Measurements from ENCODE around the gene PRRC1. TPM values are rescaled to one million over a fixed set of nuclear protein-coding genes. Genes with fewer than 3 reads are reported as not detected.

Gene PRRC1
- total and polyA plus RNA-seq, 4 donors = 19.6 to 44.1 (median 25.6) TPM

DNA sequence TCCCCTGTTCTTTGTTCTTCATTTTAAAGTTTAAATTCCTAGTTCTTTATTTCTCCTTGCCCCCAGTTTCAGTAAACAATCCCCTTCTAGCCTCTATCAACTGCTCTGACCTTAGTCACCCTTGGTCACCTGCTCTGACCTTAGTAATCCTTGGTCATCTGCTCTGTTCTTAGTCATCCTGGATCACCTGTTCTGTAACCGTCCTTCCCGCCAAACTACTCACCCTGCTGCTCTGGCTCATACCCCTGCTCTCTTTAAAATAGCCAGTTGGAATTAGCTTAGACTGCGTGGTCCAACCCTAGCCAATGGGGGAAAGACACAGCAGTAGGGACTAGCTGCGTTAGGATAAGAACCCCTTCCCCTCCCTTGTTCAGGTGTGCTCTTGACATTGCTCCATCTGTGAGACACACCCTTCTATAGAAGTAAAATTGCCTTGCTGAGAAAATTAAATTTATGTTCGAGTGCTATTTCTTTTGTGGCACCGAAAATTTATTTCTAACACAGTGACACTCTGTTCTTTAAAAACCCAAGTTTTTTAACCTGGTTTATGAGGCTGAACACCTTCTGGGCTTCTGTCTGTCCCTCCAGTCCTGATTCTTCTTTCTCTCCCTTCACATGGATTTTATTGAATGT, 3.8 kb downstream of the PRRC1 start:
- WGBS = 98% methylated on average over 6 of the region's 6 CpGs

DNA sequence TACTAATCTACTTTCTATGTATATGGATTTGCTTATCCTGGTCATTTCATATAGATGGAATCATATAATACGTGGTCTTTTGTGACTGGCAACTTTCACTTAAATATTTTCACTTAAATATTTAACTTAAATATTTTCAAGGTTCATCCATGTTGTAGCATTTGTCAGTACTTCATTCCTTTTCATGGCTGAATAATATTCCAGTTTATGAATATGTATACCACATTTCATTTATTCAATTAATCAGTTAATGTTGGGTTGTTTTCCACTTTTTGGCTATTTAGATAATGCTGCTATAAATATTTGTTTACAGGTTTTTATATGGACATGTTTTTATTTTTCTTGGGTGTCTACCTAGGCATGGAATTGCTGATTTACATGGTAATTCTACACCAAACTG, 7.7 kb downstream of the PRRC1 start:
- TF ChIP-seq YY1 (IDR thresholded peaks at IDR 0.05) = no peak
- TF ChIP-seq, protein P1, sequence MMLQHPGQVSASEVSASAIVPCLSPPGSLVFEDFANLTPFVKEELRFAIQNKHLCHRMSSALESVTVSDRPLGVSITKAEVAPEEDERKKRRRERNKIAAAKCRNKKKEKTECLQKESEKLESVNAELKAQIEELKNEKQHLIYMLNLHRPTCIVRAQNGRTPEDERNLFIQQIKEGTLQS (IDR thresholded peaks at IDR 0.05) = no peak
- no peak for TF ChIP-seq ZBTB33 (IDR thresholded peaks at IDR 0.05)
- TF ChIP-seq FOXA1 (IDR thresholded peaks at IDR 0.05) = no peak
- no peak for TF ChIP-seq HNF4A (conservative IDR thresholded peaks at IDR 0.05)
- TF ChIP-seq JUND (IDR thresholded peaks at IDR 0.05) = no peak
- no peak for TF ChIP-seq EGR1 (IDR thresholded peaks at IDR 0.05; ENCODE audit: low read depth in 2 of 2)
- no peak for TF ChIP-seq HNF4G (IDR thresholded peaks at IDR 0.05)
- TF ChIP-seq TAF1 (conservative IDR thresholded peaks at IDR 0.05) = no peak
- TF ChIP-seq CTCF (IDR thresholded peaks at IDR 0.05; ENCODE audit: low read depth, low read length, missing input control) = no peak
- TF ChIP-seq, protein P2, sequence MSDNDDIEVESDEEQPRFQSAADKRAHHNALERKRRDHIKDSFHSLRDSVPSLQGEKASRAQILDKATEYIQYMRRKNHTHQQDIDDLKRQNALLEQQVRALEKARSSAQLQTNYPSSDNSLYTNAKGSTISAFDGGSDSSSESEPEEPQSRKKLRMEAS (IDR thresholded peaks at IDR 0.05) = no peak
- WGBS = 97% methylated on average over 1 of the region's 1 CpG

More for the DNA sequence above, 3.8 kb downstream of the PRRC1 start:
- no peak for DNase-seq (ENCODE audit: low spot score)
- peaks cover 0 to 24% (median 19%) of the 10 kb centered on the region in 4 donors for H3K36me3 ChIP-seq (ENCODE audit: control insufficient read depth in 4 of 4, insufficient read depth in 3 of 4, low read depth in 1 of 4, low read length in 3 of 4)
- no peaks in the 10 kb centered on the region for H3K27me3 ChIP-seq (ENCODE audit: control insufficient read depth in 4 of 4, insufficient read depth in 4 of 4, low read length in 3 of 4)
- H3K4me3 ChIP-seq (ENCODE audit: low read depth in 1 of 3, low read length in 3 of 3) = no peak overlapping the region
- no peak overlapping the region for H3K27ac ChIP-seq (ENCODE audit: low read depth in 1 of 2, low read length in 2 of 2)
- no peak overlapping the region for H3K9ac ChIP-seq (ENCODE audit: low read depth in 1 of 2, low read length in 2 of 2)
- H3K9me3 ChIP-seq (ENCODE audit: control insufficient read depth in 4 of 4, low read length in 3 of 4) = peaks cover 0 to 2% (median 0%) of the 10 kb centered on the region in 4 donors
- TF ChIP-seq FOXA2 (IDR thresholded peaks at IDR 0.05) = no peak
- TF ChIP-seq FOXA1 (IDR thresholded peaks at IDR 0.05) = no peak
- no peak for TF ChIP-seq JUND (IDR thresholded peaks at IDR 0.05)
- TF ChIP-seq SP1 (IDR thresholded peaks at IDR 0.05) = no peak
- no peak for TF ChIP-seq HNF4G (IDR thresholded peaks at IDR 0.05)
- H3K4me1 ChIP-seq (ENCODE audit: control insufficient read depth in 4 of 4, insufficient read depth in 4 of 4, low read length in 3 of 4) = peaks cover 0 to 18% (median 7%) of the 10 kb centered on the region in 4 donors

More for the DNA sequence above, 7.7 kb downstream of the PRRC1 start:
- Histone ChIP-seq H3K9ac (ENCODE audit: low read depth in 1 of 2, low read length in 2 of 2) (no peak overlapping the region), H3K27ac (ENCODE audit: low read depth in 1 of 2, low read length in 2 of 2) (no peak overlapping the region), H3K4me3 (ENCODE audit: low read depth in 1 of 3, low read length in 3 of 3) (no peak overlapping the region), H3K9me3 (ENCODE audit: control insufficient read depth in 4 of 4, low read length in 3 of 4) (peaks cover 0 to 2% (median 0%) of the 10 kb centered on the region in 4 donors), H3K4me1 (ENCODE audit: control insufficient read depth in 4 of 4, insufficient read depth in 4 of 4, low read length in 3 of 4) (no peaks in the 10 kb centered on the region), H3K36me3 (ENCODE audit: control insufficient read depth in 4 of 4, insufficient read depth in 3 of 4, low read depth in 1 of 4, low read length in 3 of 4) (peaks cover 0 to 43% (median 40%) of the 10 kb centered on the region in 4 donors), H3K27me3 (ENCODE audit: control insufficient read depth in 4 of 4, insufficient read depth in 4 of 4, low read length in 3 of 4) (no peaks in the 10 kb centered on the region)
- DNase-seq (ENCODE audit: low spot score) = no peak

Measured in liver (tissue), 9 donors.